SK-N-SH treated with all-trans-retinoic acid at 6 μM for 48 hours (cell line): ENCODE measurements around the gene TBCD.

Experiments
- ATAC-seq: fragments of 200-7000 bp; cut with Tn5 transposase; 3 replicates; pipeline ENCODE4 v1.9.1; 2020; ENCODE audit warnings: mild to moderate bottlenecking, moderate library complexity
- ARNTL ChIP-seq: fragments of 450-650 bp; formaldehyde crosslinking; IDR thresholded peaks from 2 replicates; pipeline ENCODE4 v1.5.0; 2020; ENCODE audit warnings: low read depth, mild to moderate bottlenecking, moderate library complexity, borderline replicate concordance
- BACH2 ChIP-seq: fragments of 250-450 bp; sonication (Bioruptor Pico); IDR thresholded peaks from 2 replicates; pipeline ENCODE4 v1.9.0; 2021; ENCODE audit warnings: mild to moderate bottlenecking, borderline replicate concordance
- CREB5 ChIP-seq: fragments of 250-450 bp; sonication (Bioruptor Pico); IDR thresholded peaks from 2 replicates; pipeline ENCODE4 v1.5.1; 2020; ENCODE audit warnings: low read depth, mild to moderate bottlenecking, moderate library complexity
- CSDC2 ChIP-seq: fragments of 250-450 bp; sonication (Bioruptor Pico); IDR thresholded peaks from 2 replicates; pipeline ENCODE4 v1.5.0; 2020; ENCODE audit warnings: mild to moderate bottlenecking, moderate library complexity
- CSRNP3 ChIP-seq: fragments of 250-450 bp; sonication (Bioruptor Pico); IDR thresholded peaks from 2 replicates; pipeline ENCODE4 v1.5.1; 2021; ENCODE audit warnings: mild to moderate bottlenecking, moderate library complexity
- ESRRG ChIP-seq: fragments of 250-450 bp; sonication (Bioruptor Pico); IDR thresholded peaks from 2 replicates; pipeline ENCODE4 v1.6.1; 2021; ENCODE audit warnings: mild to moderate bottlenecking
- GLIS3 ChIP-seq: fragments of 250-450 bp; sonication (Bioruptor Pico); IDR thresholded peaks from 2 replicates; pipeline ENCODE4 v1.5.0; 2020; ENCODE audit warnings: mild to moderate bottlenecking, moderate library complexity
- ISL1 ChIP-seq: fragments of 250-450 bp; sonication (Bioruptor Pico); IDR thresholded peaks from 2 replicates; pipeline ENCODE4 v2.1.2; 2022; ENCODE audit warnings: mild to moderate bottlenecking, moderate library complexity
- OSR1 ChIP-seq: fragments of 250-450 bp; sonication (Bioruptor Pico); IDR thresholded peaks from 2 replicates; pipeline ENCODE4 v1.8.0; 2022; ENCODE audit warnings: moderate library complexity, mild to moderate bottlenecking, inconsistent platforms
- PATZ1 ChIP-seq: fragments of 250-450 bp; sonication (Bioruptor Pico); IDR thresholded peaks from 2 replicates; pipeline ENCODE4 v1.8.0; 2020; ENCODE audit warnings: mild to moderate bottlenecking, moderate library complexity, borderline replicate concordance
- POU6F1 ChIP-seq: fragments of 250-450 bp; sonication (Bioruptor Pico); IDR thresholded peaks from 2 replicates; pipeline ENCODE4 v1.8.0; 2021; ENCODE audit warnings: low read depth, mild to moderate bottlenecking, moderate library complexity, borderline replicate concordance
- PPARA ChIP-seq: fragments of 250-450 bp; sonication (Bioruptor Pico); IDR thresholded peaks from 2 replicates; pipeline ENCODE4 v1.5.0; 2020; ENCODE audit warnings: mild to moderate bottlenecking, borderline replicate concordance
- RARB ChIP-seq: fragments of 250-450 bp; sonication (Bioruptor Pico); IDR thresholded peaks from 2 replicates; pipeline ENCODE4 v1.8.0; 2021; ENCODE audit warnings: mild to moderate bottlenecking, moderate library complexity
- SNAI2 ChIP-seq: fragments of 250-450 bp; sonication (Bioruptor Pico); IDR thresholded peaks from 2 replicates; pipeline ENCODE4 v1.5.0; 2020; ENCODE audit warnings: mild to moderate bottlenecking, moderate library complexity
- TCF4 ChIP-seq: fragments of 250-450 bp; sonication (Bioruptor Pico); IDR thresholded peaks from 2 replicates; pipeline ENCODE4 v1.8.0; 2021; ENCODE audit warnings: mild to moderate bottlenecking, moderate library complexity, borderline replicate concordance
- TOX ChIP-seq: fragments of 250-450 bp; sonication (Bioruptor Pico); IDR thresholded peaks from 2 replicates; pipeline ENCODE4 v1.8.0; 2021; ENCODE audit warnings: mild to moderate bottlenecking, moderate library complexity, borderline replicate concordance
- TSHZ2 ChIP-seq: fragments of 250-450 bp; sonication (Bioruptor Pico); IDR thresholded peaks from 2 replicates; pipeline ENCODE4 v1.5.0; 2020; ENCODE audit warnings: mild to moderate bottlenecking, moderate library complexity
- ZC3H10 ChIP-seq: fragments of 250-450 bp; sonication (Bioruptor Pico); IDR thresholded peaks from 2 replicates; pipeline ENCODE4 v1.5.1; 2021; ENCODE audit warnings: mild to moderate bottlenecking, moderate library complexity
- ZFP3 ChIP-seq: fragments of 250-450 bp; sonication (Bioruptor Pico); IDR thresholded peaks from 2 replicates; pipeline ENCODE4 v1.5.0; 2020; ENCODE audit warnings: mild to moderate bottlenecking, moderate library complexity
- ZFP30 ChIP-seq: fragments of 450-650 bp; formaldehyde crosslinking; IDR thresholded peaks from 2 replicates; pipeline ENCODE4 v1.5.0; 2022; ENCODE audit warnings: mild to moderate bottlenecking, moderate library complexity
- ZNF565 ChIP-seq: fragments of 450-650 bp; formaldehyde crosslinking; conservative IDR thresholded peaks from 2 replicates; pipeline ENCODE4 v1.5.0; 2020; ENCODE audit warnings: low read depth, mild to moderate bottlenecking, moderate library complexity
- ZNF70 ChIP-seq: fragments of 450-650 bp; formaldehyde crosslinking; IDR thresholded peaks from 2 replicates; pipeline ENCODE4 v1.5.0; 2020; ENCODE audit warnings: mild to moderate bottlenecking, moderate library complexity
- ZNF8 ChIP-seq: fragments of 450-650 bp; formaldehyde crosslinking; IDR thresholded peaks from 2 replicates; pipeline ENCODE4 v1.5.0; 2020; ENCODE audit warnings: mild to moderate bottlenecking, moderate library complexity

TBCD gene

GRCh38 chr17:82882715-82883418, 131.0 kb downstream of the TBCD start (continued):
- TF ChIP-seq PPARA, result no peak
- no peak for TF ChIP-seq ZNF8 (CRISPR knock-in tag)
- no peak for TF ChIP-seq GLIS3 (CRISPR knock-in tag)
- TF ChIP-seq ZNF70 (CRISPR knock-in tag), result no peak

GRCh38 chr17:82883419-82884031, 131.7 kb downstream of the TBCD start:
- TF ChIP-seq TCF4 (CRISPR knock-in tag), result no peak
- TF ChIP-seq ZFP3 (CRISPR knock-in tag), result no peak
- no peak for TF ChIP-seq ESRRG (CRISPR knock-in tag)
- no peak for TF ChIP-seq ARNTL (CRISPR knock-in tag)
- TF ChIP-seq POU6F1 (CRISPR knock-in tag), result no peak
- no peak for TF ChIP-seq RARB (CRISPR knock-in tag)
- no peak for TF ChIP-seq SNAI2 (CRISPR knock-in tag)
- no peak for TF ChIP-seq TSHZ2
- TF ChIP-seq BACH2 (CRISPR knock-in tag), result no peak
- no peak for TF ChIP-seq CSDC2 (CRISPR knock-in tag)
- TF ChIP-seq CREB5 (CRISPR knock-in tag), result no peak
- no peak for TF ChIP-seq ZNF8 (CRISPR knock-in tag)
- TF ChIP-seq ISL1 (CRISPR knock-in tag), result no peak
- TF ChIP-seq PPARA, result no peak
- TF ChIP-seq ZFP30 (CRISPR knock-in tag), result no peak
- no peak for TF ChIP-seq PATZ1 (CRISPR knock-in tag)
- no peak for TF ChIP-seq ZC3H10 (CRISPR knock-in tag)
- no peak for TF ChIP-seq OSR1 (CRISPR knock-in tag)
- TF ChIP-seq, all 23 proteins: peak for 0
- ATAC-seq, result no peak

- no peak for ATAC-seq
- TF ChIP-seq ZC3H10 (CRISPR knock-in tag) (no peak), OSR1 (CRISPR knock-in tag) (no peak), PPARA (no peak), PATZ1 (CRISPR knock-in tag) (no peak), ISL1 (CRISPR knock-in tag) (no peak), BACH2 (CRISPR knock-in tag) (no peak), CSRNP3 (CRISPR knock-in tag) (no peak), ZNF8 (CRISPR knock-in tag) (no peak), GLIS3 (CRISPR knock-in tag) (no peak), ZNF70 (CRISPR knock-in tag) (no peak), TCF4 (CRISPR knock-in tag) (no peak), TOX (no peak), ESRRG (CRISPR knock-in tag) (no peak), ZNF565 (CRISPR knock-in tag) (no peak), RARB (CRISPR knock-in tag) (no peak), ARNTL (CRISPR knock-in tag) (no peak)
Measured at GRCh38 chr17:82884341-82884969, 132.6 kb downstream of the TBCD start.
